Measurements from ENCODE around the gene TAS2R43. TPM values are rescaled to one million over a fixed set of nuclear protein-coding genes. Genes with fewer than 3 reads are reported as not detected.
"Not testable (repeated sequence)": the region's sequence is repeated elsewhere in the genome, so short reads cannot be mapped to it uniquely, and the experiment has no call there.

Gene TAS2R43, protein sequence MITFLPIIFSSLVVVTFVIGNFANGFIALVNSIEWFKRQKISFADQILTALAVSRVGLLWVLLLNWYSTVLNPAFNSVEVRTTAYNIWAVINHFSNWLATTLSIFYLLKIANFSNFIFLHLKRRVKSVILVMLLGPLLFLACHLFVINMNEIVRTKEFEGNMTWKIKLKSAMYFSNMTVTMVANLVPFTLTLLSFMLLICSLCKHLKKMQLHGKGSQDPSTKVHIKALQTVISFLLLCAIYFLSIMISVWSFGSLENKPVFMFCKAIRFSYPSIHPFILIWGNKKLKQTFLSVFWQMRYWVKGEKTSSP
- total RNA-seq: 1 to 10 TPM; 1.7 to 1.9 TPM

DNA sequence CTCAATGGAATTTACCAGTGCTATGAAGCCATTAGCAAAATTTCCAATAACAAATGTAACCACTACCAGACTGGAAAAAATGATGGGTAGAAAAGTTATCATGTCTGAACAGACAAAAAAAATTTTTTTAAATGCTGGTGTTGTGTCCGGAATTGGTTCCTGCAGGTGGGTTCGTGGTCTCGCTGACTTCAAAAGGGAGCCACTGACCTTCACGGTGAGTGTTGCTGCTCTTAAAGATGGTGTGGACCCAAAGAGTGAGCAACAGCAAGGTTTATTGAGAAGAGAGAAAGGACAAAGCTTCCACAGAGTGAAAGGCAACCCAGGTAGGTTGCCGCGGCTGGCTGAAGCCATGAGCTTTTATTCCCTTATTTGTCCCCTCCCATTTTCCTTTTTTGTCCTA, at the start of gene TAS2R43:
Gene TAS2R43, minus strand, starts transcription at position 186 of the 400 bp plus-strand sequence. Its CDS starts 84 bp downstream, at position 102.
- Mint-ChIP-seq H3K4me3 (no peak within 1 kb of the TSS), H3K9me3 (peaks cover 3% of the 10 kb centered on the region), H3K4me1 (no peaks in the 10 kb centered on the region), H3K36me3 (ENCODE audit: low read depth) (peaks cover 25% of the 10 kb centered on the region), H3K27me3 (no peaks in the 10 kb centered on the region), H3K27ac (no peak within 1 kb of the TSS)
- POLR2A ChIA-PET: no interaction called here
- DNase-seq: no peak
- CTCF ChIA-PET: no interaction called here

DNA sequence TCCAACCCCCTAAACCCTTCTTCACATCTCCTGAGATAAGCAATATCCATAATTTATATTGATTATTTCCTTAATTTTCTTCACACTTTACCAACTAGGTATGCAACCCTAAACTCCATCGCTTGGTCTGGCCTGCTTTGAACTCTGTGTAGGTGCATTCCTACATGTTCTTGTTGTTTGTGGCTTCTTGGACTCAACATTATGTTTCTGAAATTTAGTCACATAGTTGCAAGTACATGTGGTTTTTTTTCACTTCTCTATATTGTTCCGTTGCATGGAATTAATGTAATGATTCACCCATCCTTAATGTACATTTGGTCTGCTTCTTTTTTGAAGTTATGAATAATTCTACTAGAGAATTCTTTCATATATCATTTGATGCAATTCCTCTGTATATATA, 44.0 kb upstream of the TAS2R43 start:
- H3K36me3 Mint-ChIP-seq (ENCODE audit: low read depth): peaks cover 19% of the 10 kb centered on the region
- H3K4me3 Mint-ChIP-seq: no peak overlapping the region
- H3K9me3 Mint-ChIP-seq: peaks cover 2% of the 10 kb centered on the region
- H3K4me1 Mint-ChIP-seq: no peaks in the 10 kb centered on the region
- no peaks in the 10 kb centered on the region for H3K27me3 Mint-ChIP-seq
- DNase-seq: no peak
- ChIA-PET CTCF (no interaction called here), POLR2A (no interaction called here)
- no peak overlapping the region for H3K27ac Mint-ChIP-seq

DNA sequence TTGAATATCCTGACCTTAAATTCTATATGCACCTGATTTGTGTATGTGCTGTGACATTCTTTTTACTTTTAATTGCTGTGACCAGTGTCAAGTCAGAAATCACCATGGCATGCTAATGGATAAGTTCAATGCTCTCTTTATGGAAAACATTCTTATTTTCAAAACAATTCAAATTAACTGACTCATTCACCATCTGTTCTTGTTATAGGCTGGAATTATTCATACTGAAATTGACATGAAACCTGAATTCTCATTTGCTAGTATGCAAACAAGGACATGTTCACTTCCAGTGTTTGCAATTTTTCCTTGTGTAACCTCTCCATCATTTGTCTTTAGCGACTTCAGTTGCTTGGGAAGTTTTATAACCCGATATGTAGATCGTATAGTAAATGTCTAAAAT, 42.2 kb upstream of the TAS2R43 start, which contains the start of gene TAS2R30:
Gene TAS2R30, minus strand, starts transcription at position 340 of the 400 bp plus-strand sequence. CDS start 400 bp downstream, outside the sequence.
- Mint-ChIP-seq H3K4me3 (no peak within 1 kb of the TSS), H3K4me1 (no peaks in the 10 kb centered on the region), H3K27me3 (no peaks in the 10 kb centered on the region), H3K9me3 (no peaks in the 10 kb centered on the region), H3K27ac (no peak within 1 kb of the TSS), H3K36me3 (ENCODE audit: low read depth) (peaks cover 12% of the 10 kb centered on the region)
- POLR2A ChIA-PET: no interaction called here
- CTCF ChIA-PET: no interaction called here
- DNase-seq: no peak

DNA sequence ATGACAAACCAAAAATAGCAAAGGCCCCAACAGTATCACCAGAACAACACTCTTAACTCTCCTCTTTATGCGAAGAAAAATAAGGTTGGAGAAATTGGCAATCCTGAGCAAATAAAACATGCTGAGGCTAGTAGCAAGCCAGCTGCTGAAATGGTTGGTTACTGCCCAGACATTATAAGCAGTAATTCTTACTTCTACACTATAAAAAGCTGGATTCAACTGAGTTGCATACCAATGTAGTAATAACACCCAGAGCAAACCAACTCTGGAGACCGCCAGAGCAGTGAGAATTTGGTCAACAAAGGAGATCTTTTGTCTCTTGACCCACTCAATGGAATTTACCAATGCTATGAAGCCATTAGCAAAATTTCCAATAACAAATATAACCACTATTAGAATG, 41.7 kb upstream of the TAS2R43 start:
- H3K4me1 Mint-ChIP-seq: no peaks in the 10 kb centered on the region
- DNase-seq: no peak
- H3K27me3 Mint-ChIP-seq: no peaks in the 10 kb centered on the region
- no peak overlapping the region for H3K4me3 Mint-ChIP-seq
- ChIA-PET CTCF (no interaction called here), POLR2A (no interaction called here)
- peaks cover 17% of the 10 kb centered on the region for H3K36me3 Mint-ChIP-seq (ENCODE audit: low read depth)
- no peak overlapping the region for H3K27ac Mint-ChIP-seq
- peaks cover 4% of the 10 kb centered on the region for H3K9me3 Mint-ChIP-seq

DNA sequence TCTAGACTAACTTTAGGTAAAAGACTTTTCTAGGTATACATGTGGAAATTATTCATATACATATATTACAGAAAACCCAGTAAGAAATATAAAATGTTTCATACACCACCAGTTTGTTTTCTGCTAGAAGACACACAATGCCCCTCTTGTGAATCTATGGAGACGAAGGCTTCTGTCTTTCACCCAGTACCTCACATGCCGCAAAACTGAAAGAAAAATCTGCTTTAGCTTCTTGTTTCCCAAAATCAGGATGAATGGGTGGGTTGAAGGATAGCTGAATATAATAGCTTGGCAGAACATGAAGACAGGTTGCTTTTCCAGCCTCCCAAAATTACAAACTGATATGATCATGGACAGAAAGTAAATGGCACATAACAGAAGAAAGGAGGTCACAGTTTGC, 41.0 kb upstream of the TAS2R43 start:
- ChIA-PET POLR2A (no interaction called here), CTCF (no interaction called here)
- Mint-ChIP-seq H3K9me3 (peaks cover 4% of the 10 kb centered on the region), H3K27me3 (no peaks in the 10 kb centered on the region), H3K4me3 (no peak overlapping the region), H3K4me1 (no peaks in the 10 kb centered on the region), H3K36me3 (ENCODE audit: low read depth) (peaks cover 19% of the 10 kb centered on the region), H3K27ac (no peak overlapping the region)
- DNase-seq: no peak

DNA sequence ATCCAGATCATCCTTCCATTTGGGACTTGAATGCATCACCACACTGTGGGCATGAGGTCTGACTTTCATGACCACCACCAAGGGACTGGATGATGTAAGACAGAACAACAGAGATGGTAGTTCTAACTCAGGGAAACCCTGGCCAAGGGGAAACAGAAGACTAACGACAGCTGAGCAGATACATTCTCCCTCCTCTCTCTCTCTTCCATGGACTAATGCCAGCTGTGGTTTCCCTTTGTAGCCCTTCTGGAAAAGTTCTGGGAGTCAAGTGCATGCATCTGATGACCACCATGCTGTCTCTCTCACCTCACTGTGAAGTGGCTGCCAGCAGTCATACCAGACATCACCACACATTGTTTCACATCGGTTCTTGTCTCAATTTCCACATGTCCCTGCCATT, 38.9 kb upstream of the TAS2R43 start:
- Mint-ChIP-seq H3K9me3 (peaks cover 9% of the 10 kb centered on the region), H3K4me1 (no peaks in the 10 kb centered on the region), H3K27me3 (no peaks in the 10 kb centered on the region), H3K36me3 (ENCODE audit: low read depth) (peaks cover 19% of the 10 kb centered on the region), H3K27ac (no peak overlapping the region), H3K4me3 (no peak overlapping the region)
- POLR2A ChIA-PET: no interaction called here
- CTCF ChIA-PET: no interaction called here
- DNase-seq: no peak

DNA sequence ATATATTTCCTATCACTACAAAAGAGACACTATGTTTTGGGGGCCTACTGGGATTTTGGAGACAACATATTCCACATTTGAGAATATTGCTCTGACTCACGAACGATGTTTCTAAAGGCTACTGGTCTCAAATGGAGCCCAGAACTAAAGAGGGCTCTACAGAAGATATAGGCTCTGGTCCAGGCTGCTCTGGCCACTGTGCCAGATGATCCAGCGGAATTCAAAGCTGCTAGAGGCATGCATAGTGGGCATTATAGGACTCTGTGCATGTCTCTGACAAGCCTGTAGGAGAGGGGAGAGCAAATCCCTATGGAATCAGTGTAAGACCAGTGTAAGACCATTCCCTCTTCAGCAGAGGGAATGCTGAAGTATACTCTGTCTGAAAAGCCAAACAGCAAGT, 38.3 kb upstream of the TAS2R43 start:
- no peaks in the 10 kb centered on the region for H3K27me3 Mint-ChIP-seq
- H3K4me3 Mint-ChIP-seq: no peak overlapping the region
- peaks cover 17% of the 10 kb centered on the region for H3K36me3 Mint-ChIP-seq (ENCODE audit: low read depth)
- no peak overlapping the region for H3K27ac Mint-ChIP-seq
- ChIA-PET CTCF (no interaction called here), POLR2A (no interaction called here)
- H3K9me3 Mint-ChIP-seq: peaks cover 9% of the 10 kb centered on the region
- DNase-seq: no peak
- H3K4me1 Mint-ChIP-seq: no peaks in the 10 kb centered on the region

DNA sequence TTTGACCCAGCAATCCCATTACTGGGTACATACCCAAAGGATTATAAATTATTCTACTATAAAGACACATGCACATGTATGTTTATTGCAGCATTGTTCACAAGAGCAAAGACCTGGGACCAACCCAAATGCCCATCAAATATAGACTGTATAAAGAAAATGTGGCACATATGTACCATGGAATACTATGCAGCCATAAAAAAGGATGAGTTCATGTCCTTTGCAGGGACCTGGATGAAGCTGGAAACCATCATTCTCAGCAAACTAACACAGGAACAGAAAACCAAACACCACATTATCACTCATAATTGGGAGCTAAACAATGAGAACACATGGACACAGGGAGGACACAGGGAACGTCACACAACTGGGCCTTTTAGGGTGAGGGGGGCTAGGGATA, 22.0 kb upstream of the TAS2R43 start:
- Mint-ChIP-seq H3K36me3 (ENCODE audit: low read depth) (peaks cover 86% of the 10 kb centered on the region), H3K4me1 (peaks cover 20% of the 10 kb centered on the region), H3K9me3 (peaks cover 56% of the 10 kb centered on the region)
- H3K27me3 Mint-ChIP-seq, DNase-seq, CTCF ChIA-PET, H3K4me3 Mint-ChIP-seq, H3K27ac Mint-ChIP-seq, POLR2A ChIA-PET: not testable (repeated sequence)

DNA sequence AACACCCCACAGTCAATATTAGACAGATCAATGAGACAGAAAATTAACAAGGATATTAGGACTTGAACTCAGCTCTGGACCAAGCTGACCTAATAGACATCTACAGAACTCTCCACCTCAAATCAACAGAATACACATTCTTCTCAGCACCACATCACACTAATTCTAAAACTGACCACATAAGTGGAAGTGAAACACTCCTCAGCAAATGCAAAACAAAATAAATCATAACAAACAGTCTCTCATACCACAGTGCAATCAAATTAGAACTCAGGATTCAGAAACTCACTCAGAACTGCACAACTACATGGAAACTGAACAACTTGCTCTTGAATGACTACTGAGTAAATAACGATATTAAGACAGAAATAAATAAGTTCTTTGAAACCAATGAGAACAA, 19.1 kb upstream of the TAS2R43 start:
- not testable (repeated sequence) for H3K27me3 Mint-ChIP-seq, H3K4me3 Mint-ChIP-seq, H3K27ac Mint-ChIP-seq

DNA sequence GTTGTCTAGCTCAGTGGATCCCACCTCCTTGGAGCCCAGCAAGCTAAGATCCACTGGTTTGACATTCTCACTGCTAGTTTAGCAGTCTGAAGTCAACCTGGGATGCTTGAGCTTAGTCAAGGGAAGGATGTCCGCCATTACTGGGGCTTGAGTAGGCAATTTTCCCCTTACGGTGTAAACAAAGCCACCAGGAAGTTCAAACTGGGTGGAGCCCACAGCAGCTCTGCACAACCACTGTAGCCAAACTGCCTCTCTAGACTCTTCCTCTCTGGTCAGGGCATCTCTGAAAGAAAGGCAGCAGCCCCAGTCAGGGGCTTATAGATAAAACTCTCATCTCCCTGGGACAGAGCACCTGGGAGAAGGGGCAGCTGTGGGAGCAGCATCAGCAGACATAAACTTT, 16.7 kb upstream of the TAS2R43 start:
- peak overlapping the region; percentile 60 for H3K27ac Mint-ChIP-seq
- no peak overlapping the region for H3K4me3 Mint-ChIP-seq
- ChIA-PET CTCF (no interaction called here), POLR2A (no interaction called here)
- H3K9me3 Mint-ChIP-seq: peaks cover 60% of the 10 kb centered on the region
- peaks cover 85% of the 10 kb centered on the region for H3K36me3 Mint-ChIP-seq (ENCODE audit: low read depth)
- H3K4me1 Mint-ChIP-seq: peaks cover 31% of the 10 kb centered on the region
- no peaks in the 10 kb centered on the region for H3K27me3 Mint-ChIP-seq
- DNase-seq: no peak

More for the DNA sequence above, 19.1 kb upstream of the TAS2R43 start:
- DNase-seq, CTCF ChIA-PET, POLR2A ChIA-PET: not testable (repeated sequence)
- H3K36me3 Mint-ChIP-seq (ENCODE audit: low read depth): peaks cover 94% of the 10 kb centered on the region
- peaks cover 59% of the 10 kb centered on the region for H3K9me3 Mint-ChIP-seq
- H3K4me1 Mint-ChIP-seq: peaks cover 32% of the 10 kb centered on the region

DNA sequence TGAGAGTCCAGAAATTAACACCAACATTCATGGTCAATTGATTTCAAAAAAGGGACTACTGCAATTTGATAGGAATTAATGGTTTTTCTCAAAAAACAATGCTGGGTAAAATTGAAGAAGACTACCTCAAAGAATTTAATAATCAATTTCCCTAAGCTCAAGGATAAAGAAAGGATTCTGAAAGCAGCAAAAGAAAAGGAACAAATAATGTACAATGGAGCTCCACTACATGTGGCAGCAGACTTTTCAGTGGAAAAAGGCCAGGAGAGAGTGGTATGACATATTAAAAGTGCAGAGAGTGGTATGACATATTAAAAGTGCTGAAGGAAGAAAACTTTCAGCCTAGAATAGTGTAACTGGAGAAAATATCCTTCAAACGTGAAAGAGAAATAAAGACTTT, 15.6 kb upstream of the TAS2R43 start:
- Mint-ChIP-seq H3K27me3 (no peaks in the 10 kb centered on the region), H3K27ac (no peak overlapping the region), H3K9me3 (peaks cover 57% of the 10 kb centered on the region), H3K4me3 (no peak overlapping the region), H3K4me1 (peaks cover 31% of the 10 kb centered on the region), H3K36me3 (ENCODE audit: low read depth) (peaks cover 84% of the 10 kb centered on the region)
- ChIA-PET CTCF (no interaction called here), POLR2A (no interaction called here)
- DNase-seq: no peak

DNA sequence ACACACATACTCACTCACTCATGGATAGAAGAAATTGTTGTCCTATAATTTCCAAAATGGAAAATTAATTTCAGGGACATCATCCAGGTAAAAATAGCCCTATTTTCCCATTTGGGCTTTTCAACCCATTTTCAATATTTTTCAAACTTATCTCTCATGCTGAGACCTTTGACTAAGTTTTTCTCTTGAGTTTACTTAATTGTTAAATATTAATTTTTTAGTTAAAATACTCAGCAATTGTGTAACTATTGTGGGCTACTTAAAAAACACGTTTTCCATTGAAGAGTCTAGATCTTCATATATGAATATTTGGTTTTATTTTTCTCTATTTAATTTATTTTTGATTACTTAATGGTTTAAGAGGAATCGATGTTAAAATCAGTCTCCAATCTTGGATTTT, 14.2 kb upstream of the TAS2R43 start:
- POLR2A ChIA-PET: no interaction called here
- H3K4me1 Mint-ChIP-seq: peaks cover 29% of the 10 kb centered on the region
- DNase-seq: no peak
- H3K9me3 Mint-ChIP-seq: peaks cover 45% of the 10 kb centered on the region
- H3K27ac Mint-ChIP-seq: no peak overlapping the region
- H3K36me3 Mint-ChIP-seq (ENCODE audit: low read depth): peaks cover 81% of the 10 kb centered on the region
- no peak overlapping the region for H3K4me3 Mint-ChIP-seq
- CTCF ChIA-PET: no interaction called here
- no peaks in the 10 kb centered on the region for H3K27me3 Mint-ChIP-seq

DNA sequence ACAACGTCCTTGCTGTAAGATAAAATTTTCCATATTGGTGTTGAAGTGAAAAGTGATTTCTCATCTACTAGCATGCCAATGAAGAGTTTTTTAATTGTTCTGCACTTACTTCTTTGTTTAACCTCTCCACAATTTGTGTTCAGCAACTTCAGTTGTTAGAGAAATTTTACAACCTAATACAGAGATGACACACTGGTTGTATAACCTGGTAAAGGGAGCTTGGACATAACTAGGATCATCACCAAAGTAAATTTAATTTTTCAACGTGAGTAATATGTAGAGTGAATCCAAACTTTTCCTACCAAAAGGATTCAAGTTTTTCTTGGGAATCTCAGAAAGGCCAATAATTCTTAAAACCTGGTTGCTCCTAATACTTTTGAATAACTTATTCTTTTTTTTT, 13.4 kb upstream of the TAS2R43 start:
- H3K36me3 Mint-ChIP-seq (ENCODE audit: low read depth): peaks cover 77% of the 10 kb centered on the region
- no peak for DNase-seq
- H3K27me3 Mint-ChIP-seq: no peaks in the 10 kb centered on the region
- CTCF ChIA-PET: no interaction called here
- peaks cover 25% of the 10 kb centered on the region for H3K4me1 Mint-ChIP-seq
- no peak overlapping the region for H3K4me3 Mint-ChIP-seq
- POLR2A ChIA-PET: interaction anchor here (0.6 kb wide), 1 partner anchor 66 kb away, joined by 3 read pairs; no protein-coding TSS in a partner anchor
- H3K27ac Mint-ChIP-seq: no peak overlapping the region
- peaks cover 39% of the 10 kb centered on the region for H3K9me3 Mint-ChIP-seq

DNA sequence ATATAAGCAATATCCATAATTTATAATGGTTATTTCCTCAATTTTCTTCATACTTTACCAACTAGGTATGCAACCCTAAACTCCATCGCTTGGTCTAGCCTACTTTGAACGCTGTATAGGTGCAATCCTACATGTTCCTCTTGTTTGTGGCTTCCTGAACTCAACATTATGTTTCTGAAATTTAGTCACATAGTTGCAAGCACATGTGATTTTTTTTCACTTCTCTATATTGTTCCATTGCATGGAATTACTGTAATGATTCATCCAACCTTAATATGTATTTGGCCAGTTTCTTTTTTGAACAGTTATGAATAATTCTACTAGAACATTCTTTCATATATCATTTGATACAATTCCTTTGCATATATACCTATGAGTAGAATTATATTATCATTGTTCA, 2.8 kb upstream of the TAS2R43 start:
- peaks cover 15% of the 10 kb centered on the region for H3K9me3 Mint-ChIP-seq
- POLR2A ChIA-PET, DNase-seq: not testable (repeated sequence)

More for the DNA sequence above, 2.8 kb upstream of the TAS2R43 start:
- H3K27me3 Mint-ChIP-seq, CTCF ChIA-PET, H3K4me1 Mint-ChIP-seq, H3K4me3 Mint-ChIP-seq, H3K27ac Mint-ChIP-seq: not testable (repeated sequence)
- peaks cover 31% of the 10 kb centered on the region for H3K36me3 Mint-ChIP-seq (ENCODE audit: low read depth)

All from activated CD4-positive, alpha-beta T cell treated with anti-CD3 and anti-CD28 coated beads, Interleukin-2, amount 10 ng/mL, durations not matched to agents 7 days and 5 days (primary cell).